NCI-H128 (cell line): ENCODE data around the gene CCSER1.
"Not testable (repeated sequence)": the region's sequence is repeated elsewhere in the genome, so short reads cannot be mapped to it uniquely, and the experiment has no call there.

Source experiments
- DNase-seq: peaks from one replicate; lab custom pipeline; 2025; ENCODE audit not compliant: unreplicated experiment; lab: John Stamatoyannopoulos, UW

Gene CCSER1

DNA sequence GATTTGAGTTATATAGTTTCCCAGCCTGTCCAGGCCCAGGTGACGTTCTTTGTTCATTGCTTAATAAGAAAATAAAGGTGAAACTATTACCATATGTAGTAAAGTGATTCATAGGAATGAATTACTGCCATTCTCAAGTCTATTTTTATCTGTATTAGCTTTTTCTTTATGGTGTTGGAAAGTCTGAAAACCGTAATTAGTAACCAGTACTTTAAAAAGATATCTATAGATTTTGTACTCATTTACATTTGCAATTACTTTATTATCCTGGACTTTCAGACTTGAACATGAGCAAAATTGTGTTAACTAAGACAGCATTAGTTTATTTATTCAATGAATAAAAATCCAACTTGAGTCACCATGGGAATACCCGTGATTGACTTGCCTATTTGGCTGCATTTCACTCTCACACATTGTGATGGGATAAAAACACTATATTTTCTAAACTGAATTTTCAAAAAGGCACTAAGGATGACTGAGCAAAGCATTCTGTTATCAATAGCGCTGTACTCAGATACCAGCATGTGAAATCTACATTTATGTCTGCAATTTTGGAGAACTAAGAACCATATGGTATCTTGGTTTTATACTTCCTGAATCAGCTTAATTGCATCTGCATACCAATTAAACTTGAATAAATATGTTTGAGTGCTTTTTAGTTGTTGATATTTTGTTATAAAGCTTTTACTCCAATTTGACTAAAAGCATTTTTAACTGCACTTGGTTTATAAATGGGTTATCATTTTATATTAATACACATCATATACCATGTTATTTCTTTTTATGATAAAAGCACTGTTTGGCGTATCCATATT is 154.6 kb downstream of the CCSER1 start:
- DNase-seq: no peak

DNA sequence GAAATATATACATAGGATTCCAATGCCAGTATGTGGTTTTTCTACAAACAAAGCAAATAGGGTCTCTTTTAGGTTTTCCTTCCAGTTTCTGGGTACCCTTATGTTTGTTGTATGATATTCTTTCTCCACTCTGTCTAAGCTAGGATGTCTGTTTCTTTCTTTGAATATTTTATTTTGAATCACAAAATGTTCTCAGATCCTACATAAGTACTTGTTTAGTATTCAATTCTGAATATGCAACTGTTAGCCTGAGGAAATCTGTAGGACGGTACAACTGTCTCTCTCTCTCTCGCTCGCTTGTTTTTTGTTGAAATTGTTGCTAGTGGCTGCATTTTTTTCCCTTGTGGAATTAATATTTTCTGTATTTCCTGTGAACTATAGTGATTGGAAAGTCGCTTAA is 163.2 kb downstream of the CCSER1 start:
- no peak for DNase-seq

DNA sequence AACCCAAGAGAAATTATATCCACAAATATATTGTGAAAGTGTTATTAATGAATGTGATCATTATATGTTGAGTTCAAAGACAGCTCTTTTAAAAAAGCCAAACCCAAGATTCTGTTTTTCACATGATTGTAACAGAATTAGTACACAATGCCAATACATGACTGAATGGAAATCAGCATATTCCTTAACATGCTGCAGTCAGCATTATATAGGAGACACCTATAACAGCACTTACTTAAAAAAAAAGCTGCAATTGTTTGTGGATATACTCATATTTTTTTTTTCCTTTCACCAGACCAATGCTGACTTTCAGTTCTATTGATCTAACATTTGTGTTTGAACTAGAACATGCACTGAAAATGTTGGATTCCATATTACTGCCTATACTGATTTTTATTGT is 165.2 kb downstream of the CCSER1 start:
- no peak for DNase-seq

DNA sequence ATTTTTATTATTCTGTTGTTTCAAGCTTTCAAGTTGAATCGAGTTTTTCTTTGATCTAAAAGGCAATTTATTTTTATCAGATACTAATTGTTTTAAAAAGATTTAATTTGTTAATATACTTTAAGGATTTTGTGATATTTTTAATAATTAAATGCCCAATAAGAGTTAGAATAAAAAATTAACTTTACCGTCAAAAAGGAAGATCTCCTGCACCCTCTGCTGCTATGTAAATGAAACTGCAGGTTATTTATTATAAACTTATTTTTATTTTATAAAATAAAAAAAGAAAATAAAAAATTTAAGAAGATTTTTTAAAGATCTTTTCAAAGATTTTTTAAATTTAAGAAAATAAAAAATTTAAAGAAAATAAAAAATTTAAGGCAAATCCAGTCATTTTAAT is 166.1 kb downstream of the CCSER1 start:
- DNase-seq: no peak

DNA sequence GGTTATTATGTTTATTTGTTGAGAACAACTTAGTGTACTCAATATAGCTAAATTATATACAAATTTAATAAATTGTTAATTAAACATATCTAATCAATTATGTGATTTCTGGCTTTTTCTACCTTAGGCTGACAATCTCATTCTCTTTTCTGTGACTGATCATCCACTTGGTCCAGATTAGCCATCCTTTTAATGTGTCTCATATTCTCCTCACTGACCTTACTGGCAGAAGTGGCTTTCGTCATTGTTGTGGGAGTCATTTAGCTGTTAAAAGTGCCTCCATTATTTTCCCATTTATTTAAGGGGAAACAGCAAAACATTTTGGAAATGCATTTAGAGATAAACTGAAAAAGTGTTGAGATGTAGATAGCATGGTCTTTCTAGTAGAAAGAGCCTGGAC is 172.2 kb downstream of the CCSER1 start:
- DNase-seq: no peak

DNA sequence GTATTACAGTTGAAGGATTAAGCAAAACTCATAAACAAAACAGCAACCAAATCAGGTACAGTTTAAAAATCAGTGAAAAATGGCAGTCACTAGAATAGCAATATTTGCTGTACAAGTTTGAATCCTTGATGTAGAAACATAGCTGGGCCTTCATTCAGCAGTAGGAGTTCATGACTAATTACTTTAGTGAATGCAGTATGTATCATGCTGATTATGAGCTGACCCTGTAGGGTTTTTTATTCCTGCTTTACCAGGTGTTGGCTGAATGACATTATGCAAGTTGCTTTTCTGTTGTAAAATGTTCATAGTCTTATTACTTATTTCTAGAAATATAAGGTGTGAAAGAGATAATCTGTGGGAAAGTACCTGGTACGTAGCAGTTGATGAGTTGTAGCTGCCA is 179.6 kb downstream of the CCSER1 start:
- DNase-seq: no peak

DNA sequence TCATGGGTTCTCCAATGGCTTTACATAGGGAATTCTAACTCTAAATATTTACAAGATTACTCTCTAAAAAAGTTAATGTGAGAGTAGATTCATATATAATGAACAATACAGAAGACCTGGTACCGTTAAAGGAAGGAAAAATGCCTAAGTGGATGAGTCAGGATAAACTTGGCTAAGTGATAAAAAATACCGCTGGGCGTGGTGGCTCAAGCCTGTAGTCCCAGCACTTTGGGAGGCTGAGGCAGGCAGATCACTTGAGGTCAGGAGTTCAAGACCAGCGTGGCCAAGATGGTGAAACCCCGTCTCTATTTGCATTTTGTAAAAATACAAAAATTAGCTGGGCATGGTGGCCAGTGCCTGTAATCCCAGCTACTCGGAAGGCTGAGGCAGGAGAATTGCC is 189.9 kb downstream of the CCSER1 start:
- not testable (repeated sequence) for DNase-seq

DNA sequence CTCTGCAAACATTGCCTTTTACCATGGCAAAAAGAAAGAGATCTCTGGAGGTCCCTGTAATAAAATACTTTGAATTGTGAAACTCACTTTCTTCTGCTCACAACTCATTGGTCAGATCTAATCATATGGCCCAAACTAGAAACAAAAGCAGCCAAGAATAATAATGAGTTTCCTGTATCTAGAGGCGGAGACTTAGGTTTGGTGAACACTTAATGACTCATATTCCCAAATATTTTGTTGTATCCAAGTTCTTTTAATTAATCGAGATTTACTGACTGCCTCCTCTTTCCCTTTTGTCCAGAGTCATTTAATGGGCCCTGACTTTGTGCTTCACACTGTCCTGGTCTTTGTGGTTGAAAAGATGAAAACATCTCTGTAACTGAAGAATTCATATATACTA is 190.6 kb downstream of the CCSER1 start:
- DNase-seq: no peak

DNA sequence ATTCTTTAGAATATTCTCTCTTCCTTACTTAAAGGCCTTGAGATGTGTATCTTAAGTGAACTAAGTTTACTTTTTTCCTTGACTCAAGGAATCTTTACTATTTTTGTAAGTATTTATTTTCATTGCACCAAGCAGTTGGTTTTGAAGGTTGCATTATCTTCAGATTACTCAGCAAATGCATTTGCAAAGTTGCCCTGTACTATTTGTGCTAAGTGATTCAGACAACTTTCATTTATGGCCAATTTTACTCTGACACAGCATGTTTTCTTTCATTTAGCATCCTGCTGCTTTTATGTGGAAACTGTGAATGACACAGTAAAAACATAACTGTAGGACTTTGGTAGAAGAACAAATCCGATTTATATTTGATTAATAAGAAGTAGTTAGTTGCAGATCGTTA is 191.0 kb downstream of the CCSER1 start:
- DNase-seq: no peak

DNA sequence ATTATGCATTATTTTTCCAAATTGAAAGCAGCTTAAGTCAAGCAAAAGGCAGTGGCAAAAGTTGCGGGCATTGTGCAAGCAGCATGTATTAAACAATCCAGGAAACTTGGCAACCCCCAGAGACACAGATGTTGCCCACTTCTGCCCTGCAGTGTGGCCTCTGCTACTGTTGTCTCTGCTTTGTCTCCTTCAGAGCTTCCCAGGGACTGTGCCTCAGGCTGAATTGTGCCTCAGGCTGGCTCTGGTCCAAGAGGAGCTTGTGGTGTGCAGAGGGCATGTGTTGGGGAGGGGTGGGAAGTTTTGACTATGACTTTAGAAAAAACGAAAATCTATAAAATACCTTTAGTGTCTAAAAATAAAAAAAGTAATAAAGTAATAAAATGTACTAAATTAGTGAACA is 201.4 kb downstream of the CCSER1 start:
- DNase-seq: no peak

DNA sequence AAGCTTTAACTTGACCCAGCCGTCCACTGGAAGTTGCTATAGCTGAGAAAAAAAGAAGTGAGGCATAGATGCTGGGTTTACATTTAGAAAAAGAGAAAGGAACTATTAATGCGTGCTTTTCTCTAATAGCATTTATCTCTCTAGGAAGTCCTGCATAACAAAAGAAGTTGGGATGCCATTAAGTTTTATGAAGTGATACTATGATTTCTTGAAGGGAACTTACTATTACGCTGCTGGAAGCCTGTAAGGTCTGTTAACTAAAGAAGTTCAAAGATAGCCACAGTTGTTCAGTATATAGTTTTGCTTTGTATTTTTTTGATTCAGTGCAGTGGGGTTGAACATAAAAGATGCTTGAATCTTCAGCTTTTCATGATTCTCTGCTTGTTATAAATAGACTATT is 203.4 kb downstream of the CCSER1 start:
- no peak for DNase-seq

DNA sequence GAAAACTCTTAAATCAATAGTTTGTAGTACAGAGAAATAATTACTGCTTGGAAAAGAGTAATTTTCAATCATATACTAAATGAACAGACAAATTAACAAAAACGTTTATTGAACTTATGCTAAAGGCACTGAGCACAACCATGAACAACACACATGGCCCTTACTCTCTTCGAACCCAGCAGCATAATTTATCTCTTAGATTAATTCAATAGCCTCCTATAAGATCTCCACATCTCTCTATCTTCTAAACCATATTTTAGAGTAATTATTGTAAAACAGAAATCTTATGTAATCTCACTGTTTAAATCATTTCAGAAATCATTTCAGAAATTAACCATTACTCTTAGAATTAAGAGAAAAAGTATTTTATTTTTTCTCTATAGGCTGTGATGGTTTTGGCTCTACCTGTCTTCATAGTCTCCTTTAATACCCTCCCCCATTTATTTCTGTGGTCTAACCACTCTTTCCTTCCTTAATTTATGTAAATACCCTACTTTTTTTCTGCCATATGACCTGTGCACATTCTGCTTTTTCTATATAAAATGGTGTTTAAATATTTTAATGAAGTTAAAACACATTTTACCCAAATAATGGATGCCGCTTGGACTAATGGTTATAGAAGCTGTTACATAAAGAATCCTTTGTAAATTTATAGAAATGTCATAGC is 218.5 kb downstream of the CCSER1 start:
- no peak for DNase-seq

DNA sequence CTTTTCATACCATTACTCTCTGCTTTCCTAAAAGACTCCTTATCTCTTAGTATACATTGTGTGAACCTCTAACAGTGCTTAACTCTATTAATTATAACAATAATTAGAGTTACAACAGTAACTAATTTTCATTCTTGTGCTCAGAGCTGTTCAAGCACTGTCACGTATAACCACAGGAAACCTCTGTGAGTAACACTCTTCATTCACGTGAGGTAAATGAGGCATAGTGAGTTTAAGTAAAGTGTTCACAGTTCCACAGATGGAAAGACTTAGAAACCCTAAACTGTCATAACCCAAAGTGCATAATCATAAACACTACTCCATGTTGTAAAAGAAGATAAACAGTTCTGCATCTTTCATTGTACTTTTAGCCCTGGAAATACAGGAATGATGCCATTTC is 222.4 kb downstream of the CCSER1 start:
- no peak for DNase-seq

DNA sequence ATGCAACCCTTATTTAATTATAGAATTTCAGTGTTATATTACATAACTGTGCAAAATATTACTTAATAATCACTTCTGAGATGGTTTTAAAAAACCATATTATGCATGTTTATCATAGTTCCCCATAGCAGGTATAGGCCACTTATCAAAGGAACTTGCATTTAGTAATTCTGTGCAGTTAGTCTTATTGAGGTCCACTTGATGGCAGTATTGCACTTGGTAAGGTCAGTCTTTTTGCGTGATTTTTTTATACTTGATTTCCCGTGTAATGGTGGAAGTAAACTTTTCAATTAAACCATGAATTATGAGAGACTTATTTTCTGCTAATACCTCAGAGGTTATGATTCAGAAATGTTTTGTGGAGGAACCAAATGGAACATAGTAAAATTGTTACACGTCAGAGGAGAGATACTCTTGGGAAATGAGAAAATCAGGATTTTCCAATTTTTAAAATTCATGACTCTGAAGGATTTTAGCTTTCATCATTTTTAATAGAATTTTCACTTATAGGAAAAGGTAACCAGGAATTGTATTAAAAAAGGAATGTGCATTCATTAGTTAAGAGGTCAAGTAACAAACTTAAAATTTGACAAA is 230.0 kb downstream of the CCSER1 start:
- peak; percentile 11 for DNase-seq

DNA sequence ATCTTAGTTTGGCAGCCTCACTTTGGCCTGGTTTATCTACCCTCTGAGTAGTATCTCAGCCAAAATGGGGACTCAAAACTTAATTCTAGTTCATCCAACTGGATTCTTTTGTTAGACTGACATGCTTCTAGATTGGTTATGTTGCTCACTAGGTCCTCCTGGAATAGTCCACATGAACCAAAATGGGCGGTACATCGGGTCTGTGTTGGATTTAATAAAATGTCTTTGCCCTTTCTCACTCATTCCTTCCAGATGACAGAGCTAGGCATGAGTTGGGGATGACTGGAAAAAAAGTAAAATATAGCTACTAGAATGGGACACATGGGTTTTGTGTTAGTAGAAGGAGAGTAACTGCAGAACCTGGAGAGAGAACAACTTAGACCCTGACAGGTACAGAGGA is 247.9 kb downstream of the CCSER1 start:
- DNase-seq: no peak

DNA sequence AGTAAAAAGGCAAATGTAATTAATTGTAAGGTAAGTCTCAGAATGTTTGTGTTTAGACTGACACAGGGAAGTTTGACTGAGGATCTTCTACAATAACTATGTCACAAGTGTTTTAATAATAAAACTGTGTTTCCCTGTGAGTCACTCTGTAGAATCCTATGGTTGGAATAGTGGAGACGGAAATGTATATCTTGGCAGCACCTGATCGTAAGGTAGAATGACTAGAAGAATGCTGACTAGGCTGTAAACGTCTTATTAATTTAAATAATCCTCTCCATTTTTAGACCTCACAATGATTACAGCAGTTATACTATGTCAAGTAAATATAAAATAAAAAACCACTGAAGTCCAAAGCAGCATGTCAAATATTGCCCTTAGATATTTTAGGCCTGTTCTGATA is 266.0 kb downstream of the CCSER1 start:
- no peak for DNase-seq

DNA sequence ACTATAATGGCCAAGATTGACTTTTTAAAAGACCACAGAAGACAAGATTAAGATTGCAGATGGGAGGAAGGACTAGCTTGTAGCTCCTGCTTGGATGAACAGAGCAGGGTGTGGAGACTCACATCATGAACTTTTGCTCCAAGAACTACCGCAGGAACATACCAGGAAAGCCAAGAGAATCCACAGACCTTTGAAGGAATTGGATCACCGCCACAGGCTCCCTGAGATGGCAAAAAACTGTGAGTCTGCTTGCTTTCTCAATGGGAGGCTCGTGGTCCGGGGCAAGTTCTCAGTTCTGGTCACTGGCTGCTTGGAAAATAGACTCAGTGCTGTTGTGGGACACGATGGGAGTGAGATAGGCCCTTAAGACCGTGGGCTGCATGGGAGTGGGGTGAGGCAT is 276.6 kb downstream of the CCSER1 start:
- DNase-seq: no peak

DNA sequence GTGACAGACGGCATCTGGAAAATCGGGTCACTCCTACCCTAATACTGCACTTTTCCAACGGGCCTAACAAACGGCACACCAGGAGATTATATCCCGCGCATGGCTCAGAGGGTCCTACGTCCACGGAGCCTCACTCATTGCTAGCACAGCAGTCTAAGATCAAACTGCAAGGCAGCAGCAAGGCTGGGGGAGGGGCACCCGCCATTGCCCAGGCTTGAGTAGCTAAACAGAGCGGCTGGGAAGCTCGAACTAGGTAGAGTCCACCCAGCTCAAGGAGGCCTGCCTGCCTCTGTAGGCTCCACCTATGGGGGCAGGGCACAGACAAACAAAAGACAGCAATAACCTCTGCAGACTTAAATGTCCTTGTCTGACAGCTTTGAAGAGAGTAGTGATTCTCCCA is 280.7 kb downstream of the CCSER1 start:
- not testable (repeated sequence) for DNase-seq

DNA sequence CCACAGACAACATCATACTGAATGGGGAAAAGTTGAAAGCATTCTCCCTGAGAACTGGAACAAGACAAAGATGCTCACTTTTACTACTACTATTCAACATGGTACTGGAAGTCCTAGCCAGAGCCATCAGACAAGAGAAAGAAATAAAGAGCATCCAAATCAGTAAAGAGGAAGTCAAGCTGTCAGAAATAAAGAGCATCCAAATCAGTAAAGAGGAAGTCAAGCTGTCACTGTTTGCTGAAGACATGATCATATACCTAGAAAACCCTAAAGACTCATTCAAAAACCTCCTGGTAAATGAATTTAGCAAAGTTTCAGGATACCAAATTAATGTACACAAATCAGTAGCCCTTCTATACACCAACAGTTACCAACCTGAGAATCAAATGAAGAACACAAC is 285.6 kb downstream of the CCSER1 start:
- DNase-seq: not testable (repeated sequence)

DNA sequence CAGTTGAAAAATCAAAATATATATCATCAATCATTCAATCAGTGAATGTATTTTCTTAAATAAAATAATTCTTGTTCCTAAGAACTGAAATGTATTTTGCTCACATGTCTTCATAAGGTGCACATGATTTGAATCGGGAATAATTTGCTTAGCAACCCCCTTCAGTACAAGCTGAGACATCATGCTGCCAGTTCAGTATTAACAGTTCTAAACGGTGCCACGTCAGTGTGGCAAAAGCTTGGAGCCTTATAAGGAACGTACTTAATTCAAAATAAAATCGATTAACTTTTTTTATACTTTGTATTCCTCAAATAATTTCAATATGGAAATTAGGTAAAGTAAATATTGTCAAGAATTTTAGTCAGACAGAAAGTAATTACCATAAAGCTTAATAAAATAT is 287.9 kb downstream of the CCSER1 start:
- no peak for DNase-seq

DNA sequence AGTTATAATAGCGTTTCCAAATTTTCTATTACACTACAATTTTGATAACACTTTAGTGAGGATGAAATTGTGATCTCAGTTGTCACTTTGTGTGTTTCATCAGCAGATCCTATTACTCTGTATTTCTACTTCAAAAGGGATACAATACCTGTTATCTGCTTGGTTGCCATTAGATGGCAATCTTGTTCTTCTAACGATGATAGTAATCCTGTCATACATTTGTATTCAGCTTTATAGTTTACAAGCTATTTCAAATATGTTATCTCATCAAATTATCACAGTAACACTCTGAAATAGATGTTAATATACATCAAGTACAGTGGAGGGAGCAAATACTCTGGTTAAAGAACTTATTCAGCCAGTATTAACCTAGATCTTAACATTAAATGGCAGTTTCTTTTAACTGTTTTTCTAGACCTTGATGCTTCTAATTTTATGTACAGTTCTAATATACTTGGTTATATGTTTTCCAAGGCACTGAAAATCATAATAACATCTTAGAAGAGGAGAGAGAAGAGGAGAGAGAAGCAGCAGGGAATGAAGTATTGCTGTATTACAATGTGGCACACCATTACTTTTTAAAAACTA is 292.0 kb downstream of the CCSER1 start:
- peak; percentile 36 for DNase-seq

DNA sequence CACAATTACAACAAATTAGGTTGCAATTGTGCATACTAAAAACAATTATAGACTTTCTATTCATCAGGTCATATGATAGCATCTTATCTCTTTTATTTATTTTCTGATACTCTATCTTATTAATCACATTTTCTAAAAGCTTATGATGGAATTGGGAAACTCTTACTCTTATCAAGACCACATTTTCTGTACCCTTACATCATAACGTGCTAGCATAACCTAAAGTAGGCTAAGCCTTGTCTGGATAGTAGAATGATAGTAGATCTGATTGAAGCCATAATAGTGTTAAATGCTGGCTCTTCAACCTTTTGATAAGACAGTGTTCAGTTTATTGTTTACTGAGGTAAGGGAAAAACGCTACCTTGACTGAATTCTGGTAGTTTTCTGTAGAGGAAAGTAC is 294.0 kb downstream of the CCSER1 start:
- DNase-seq: no peak
